GM18498 (cell line): ENCODE measurements around the gene LIMS1.
A peak's percentile ranks its signal among the peaks of the same experiment; 100 is the strongest.
"Not testable (repeated sequence)": the region's sequence is repeated elsewhere in the genome, so short reads cannot be mapped to it uniquely, and the experiment has no call there.

ENCODE experiments used
- ATAC-seq: cut with Tn5 transposase; IDR thresholded peaks from one replicate; pipeline ENCODE4 v1.9.1; 2021; ENCODE audit warnings: mild to moderate bottlenecking, moderate library complexity; ENCODE audit not compliant: unreplicated experiment

Gene LIMS1

GRCh38 chr2:108716971-108717370 lies 182.7 kb downstream of the LIMS1 start:
- not testable (repeated sequence) for ATAC-seq

DNA sequence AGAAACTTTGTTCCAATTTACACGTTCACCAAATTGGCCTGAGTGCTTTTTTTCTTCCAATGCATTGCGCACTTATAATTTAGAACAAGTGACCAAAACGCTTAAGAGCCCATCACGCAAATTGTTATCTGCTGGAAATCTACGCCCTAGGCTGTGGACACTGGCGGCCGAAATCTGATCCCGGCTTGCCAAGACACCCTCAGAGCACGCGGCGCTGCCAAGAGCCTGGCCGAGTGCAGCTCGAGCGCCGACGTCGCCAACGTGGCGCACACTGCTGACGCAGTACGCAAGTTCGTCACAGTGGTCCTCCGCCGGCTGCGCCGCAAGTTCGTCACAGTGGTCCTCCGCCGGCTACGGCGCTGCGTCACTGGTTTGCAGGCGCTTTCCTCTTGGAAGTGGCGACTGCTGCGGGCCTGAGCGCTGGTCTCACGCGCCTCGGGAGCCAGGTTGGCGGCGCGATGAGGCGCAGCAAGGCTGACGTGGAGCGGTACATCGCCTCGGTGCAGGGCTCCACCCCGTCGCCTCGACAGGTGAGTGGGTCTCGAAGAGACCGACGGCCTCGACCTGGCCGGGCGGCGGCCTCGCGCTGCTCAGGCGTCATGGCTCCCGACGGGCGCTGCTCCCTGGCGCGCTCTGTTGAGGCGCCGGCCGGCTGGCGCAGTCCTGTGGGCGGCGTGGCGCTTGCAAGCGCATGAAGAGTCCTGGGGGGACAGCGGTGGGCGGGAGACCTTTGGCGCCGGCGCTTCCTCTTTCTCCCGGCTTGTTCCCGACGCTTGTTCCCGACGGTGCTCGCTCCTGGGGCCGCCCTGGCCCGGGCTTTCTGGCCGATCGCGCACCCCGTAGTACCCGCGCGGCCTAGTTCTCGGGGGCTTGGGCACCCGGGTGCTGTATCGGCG lies 185.1 kb downstream of the LIMS1 start, which contains the start of gene RANBP2:
Gene RANBP2 (plus strand): TSS at position 334 of the 896 bp plus-strand sequence. CDS start 125 bp downstream, at position 459.
- ATAC-seq, result peak; percentile 98

DNA sequence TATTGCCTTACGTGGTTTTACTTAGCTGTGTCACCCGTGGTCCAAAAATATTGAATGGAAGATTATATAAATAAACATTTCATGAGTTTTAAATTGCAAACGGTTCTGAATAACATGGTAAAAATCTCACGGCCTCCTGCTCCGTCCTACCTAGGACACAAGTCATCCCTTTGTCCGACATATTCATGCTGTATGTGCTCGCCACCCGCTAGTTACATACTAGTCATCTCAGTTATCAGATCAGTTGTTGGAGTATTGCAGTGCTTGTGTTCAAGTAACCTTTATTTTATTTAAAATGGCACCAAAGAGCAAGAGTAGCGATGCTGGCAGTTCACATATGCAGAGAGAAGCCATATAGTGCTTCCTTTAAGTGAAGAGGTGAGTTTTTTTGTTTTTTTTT lies 191.8 kb downstream of the LIMS1 start:
- not testable (repeated sequence) for ATAC-seq

DNA sequence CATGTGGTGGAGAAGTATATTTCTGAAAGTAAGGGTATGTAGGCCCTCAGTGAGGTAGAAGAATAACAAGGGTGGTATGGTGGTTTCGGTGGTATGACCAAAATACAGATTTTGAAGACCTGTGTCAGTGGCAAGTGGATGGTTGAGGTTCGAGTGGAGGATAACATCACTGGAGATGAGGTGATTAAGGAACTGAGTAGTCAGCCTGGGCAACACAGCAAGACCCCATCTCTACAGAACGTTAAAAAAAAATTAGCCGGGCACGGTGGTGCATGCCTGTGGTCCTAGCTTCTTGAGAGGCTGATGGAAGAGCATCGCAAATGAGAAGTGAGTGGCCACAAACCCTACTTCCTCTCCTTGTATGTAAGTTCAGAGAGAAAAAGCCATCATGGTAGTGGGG lies 200.4 kb downstream of the LIMS1 start:
- not testable (repeated sequence) for ATAC-seq
